GM06990 (cell line): ENCODE measurements around the gene RBM28.

Experiments used
- DNase-seq: peaks from one replicate; pipeline ENCODE4 v3.0.0-alpha.2; 2011; ENCODE audit not compliant: insufficient read length; ENCODE audit errors: extremely low read depth
- H3K27me3 ChIP-seq: replicated peaks from 2 replicates; pipeline ENCODE4 v1.6.0; 2011; ENCODE audit warnings: low read length; ENCODE audit not compliant: control insufficient read depth, insufficient read depth
- H3K36me3 ChIP-seq: 2 replicates; pipeline ENCODE4 v1.5.1; 2011; ENCODE audit warnings: low read length; ENCODE audit not compliant: control insufficient read depth, insufficient read depth
- H3K4me3 ChIP-seq: replicated peaks from 2 replicates; pipeline ENCODE4 v1.5.1; 2011; ENCODE audit warnings: low read depth, mild to moderate bottlenecking, control low read depth, low read length
- CTCF ChIP-seq: IDR thresholded peaks from 2 replicates; pipeline ENCODE4 v1.5.1; 2011; ENCODE audit warnings: low read length, control low read depth, mild to moderate bottlenecking, inconsistent platforms; ENCODE audit not compliant: insufficient read depth, poor library complexity, severe bottlenecking

The RBM28 gene

GRCh38 chr7:128376077-128376476, 32.4 kb upstream of the RBM28 start:
- DNase-seq = no peak
- TF ChIP-seq CTCF = no peak
- no peaks in the 10 kb centered on the region; the same call in 1 of the 2 replicates for H3K27me3 ChIP-seq
- no peak overlapping the region for H3K4me3 ChIP-seq
- H3K36me3 ChIP-seq = no peaks in the 10 kb centered on the region

GRCh38 chr7:128374041-128374440, 30.3 kb upstream of the RBM28 start:
- no peak overlapping the region for H3K4me3 ChIP-seq
- TF ChIP-seq CTCF = no peak
- H3K27me3 ChIP-seq = no peaks in the 10 kb centered on the region; the same call in 1 of the 2 replicates
- DNase-seq = no peak
- no peaks in the 10 kb centered on the region for H3K36me3 ChIP-seq

- Histone ChIP-seq H3K4me3 (no peak overlapping the region), H3K27me3 (no peaks in the 10 kb centered on the region; the same call in 1 of the 2 replicates), H3K36me3 (no peaks in the 10 kb centered on the region)
- DNase-seq = no peak
- no peak for TF ChIP-seq CTCF
Observed at GRCh38 chr7:128373606-128374005, 29.9 kb upstream of the RBM28 start.

GRCh38 chr7:128370491-128370890, 26.8 kb upstream of the RBM28 start:
- no peaks in the 10 kb centered on the region for H3K27me3 ChIP-seq
- DNase-seq = no peak
- H3K36me3 ChIP-seq = no peaks in the 10 kb centered on the region
- TF ChIP-seq CTCF = no peak
- no peak overlapping the region for H3K4me3 ChIP-seq

- Histone ChIP-seq H3K27me3 (no peaks in the 10 kb centered on the region), H3K36me3 (no peaks in the 10 kb centered on the region), H3K4me3 (no peak overlapping the region)
- no peak for DNase-seq
- TF ChIP-seq CTCF = no peak
Observed at GRCh38 chr7:128366986-128367385, 23.3 kb upstream of the RBM28 start.

- no peak for DNase-seq
- no peak for TF ChIP-seq CTCF
- Histone ChIP-seq H3K27me3 (no peaks in the 10 kb centered on the region; the same call in 1 of the 2 replicates), H3K36me3 (no peaks in the 10 kb centered on the region), H3K4me3 (no peak overlapping the region)
Observed at GRCh38 chr7:128366300-128366699, 22.6 kb upstream of the RBM28 start.
